HuH-7.5 (cell line): Measurements from ENCODE around the gene RAB3C.

Source experiments
- DNase-seq: peaks from one replicate; pipeline ENCODE4 v3.0.0; 2011; ENCODE audit warnings: low spot score

RAB3C gene

GRCh38 chr5:58773744-58774441, 191.0 kb downstream of the RAB3C start:
- DNase-seq = no peak

DNA sequence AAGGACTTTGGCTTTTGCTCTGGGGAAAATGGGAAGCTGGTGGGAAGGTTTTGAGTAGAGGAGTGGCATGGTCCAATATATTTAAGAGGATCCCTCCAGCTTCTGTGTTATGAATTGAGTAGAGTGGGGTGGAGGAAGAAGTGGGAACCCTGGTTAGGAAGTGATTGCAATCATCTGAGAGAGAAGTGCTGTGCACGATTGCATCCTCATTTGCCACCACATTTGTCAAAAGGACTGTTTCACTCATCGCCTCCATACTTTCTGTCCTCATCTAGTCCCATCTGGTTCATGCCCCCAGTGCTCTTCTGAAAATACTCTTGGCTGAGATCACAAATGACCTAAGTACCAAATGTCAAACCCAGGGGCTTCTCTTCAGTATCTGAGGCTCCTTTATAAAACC, 192.1 kb downstream of the RAB3C start:
- DNase-seq = no peak

- DNase-seq = no peak
These were observed 192.9 kb downstream of the RAB3C start for GRCh38 chr5:58775701-58776262.

GRCh38 chr5:58776559-58776958, 193.7 kb downstream of the RAB3C start:
- DNase-seq = no peak

GRCh38 chr5:58778888-58779287, 196.0 kb downstream of the RAB3C start:
- DNase-seq = no peak

DNA sequence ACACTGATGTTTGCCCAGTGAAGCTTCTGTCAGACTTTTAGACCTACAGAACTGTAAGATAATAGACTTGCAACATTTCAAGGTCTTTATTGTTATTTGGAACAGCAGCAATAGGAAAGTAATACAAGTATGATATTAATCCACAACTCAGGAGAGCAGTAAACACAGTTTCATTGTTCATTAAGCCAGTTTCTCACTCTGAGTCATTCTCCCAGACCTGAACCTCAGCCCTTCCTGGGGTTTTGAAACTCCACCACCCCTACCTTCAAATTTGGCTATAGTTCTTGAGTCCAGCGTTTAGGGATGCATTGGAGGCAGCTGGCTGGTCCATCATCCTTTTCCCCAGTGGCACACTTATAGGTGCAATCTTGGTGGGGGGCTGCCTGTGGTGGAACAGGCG, 203.2 kb downstream of the RAB3C start:
- DNase-seq = no peak

GRCh38 chr5:58786711-58787303, 203.9 kb downstream of the RAB3C start:
- DNase-seq = no peak

- no peak for DNase-seq
These were observed 205.1 kb downstream of the RAB3C start for GRCh38 chr5:58787987-58788386.

GRCh38 chr5:58793888-58794657, 211.2 kb downstream of the RAB3C start:
- no peak for DNase-seq

GRCh38 chr5:58794875-58795274, 212.0 kb downstream of the RAB3C start:
- DNase-seq = no peak

DNA sequence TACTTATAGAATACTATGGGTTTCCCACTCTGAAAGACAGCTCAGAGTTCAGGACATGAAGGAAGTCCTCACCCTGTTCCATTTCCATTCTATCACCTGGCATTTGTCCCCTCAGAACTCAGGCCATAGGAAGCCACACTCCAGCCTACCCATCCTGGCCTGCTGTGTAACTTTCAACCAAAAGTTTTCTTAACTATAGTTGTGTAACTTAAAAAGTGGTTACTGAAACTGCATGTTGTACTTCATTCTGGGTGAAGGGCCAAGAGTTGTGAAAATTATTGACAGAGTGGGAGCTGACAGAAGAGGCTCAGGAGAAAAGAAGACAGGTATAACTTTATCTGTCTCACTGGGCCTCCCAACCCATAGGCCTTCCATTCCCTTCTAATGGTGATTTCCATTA, 212.5 kb downstream of the RAB3C start:
- no peak for DNase-seq

DNA sequence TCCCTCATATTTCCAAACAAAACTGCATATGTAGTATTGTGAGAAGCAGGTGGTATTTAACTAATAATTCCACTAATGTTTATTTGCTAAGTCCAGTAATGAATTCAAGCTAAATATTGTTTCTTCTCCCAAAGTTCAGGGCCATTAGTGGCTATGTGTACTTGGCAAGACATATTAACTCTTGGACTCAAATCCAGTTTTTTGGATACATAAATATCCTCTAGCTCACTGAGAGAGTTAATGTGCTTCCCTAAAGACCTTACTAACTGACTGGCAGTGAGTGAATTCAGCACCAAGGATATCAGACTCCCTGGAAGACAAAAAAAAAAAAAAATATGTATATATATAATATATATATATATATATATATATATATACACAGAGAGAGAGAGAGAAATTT, 214.1 kb downstream of the RAB3C start:
- DNase-seq = no peak

DNA sequence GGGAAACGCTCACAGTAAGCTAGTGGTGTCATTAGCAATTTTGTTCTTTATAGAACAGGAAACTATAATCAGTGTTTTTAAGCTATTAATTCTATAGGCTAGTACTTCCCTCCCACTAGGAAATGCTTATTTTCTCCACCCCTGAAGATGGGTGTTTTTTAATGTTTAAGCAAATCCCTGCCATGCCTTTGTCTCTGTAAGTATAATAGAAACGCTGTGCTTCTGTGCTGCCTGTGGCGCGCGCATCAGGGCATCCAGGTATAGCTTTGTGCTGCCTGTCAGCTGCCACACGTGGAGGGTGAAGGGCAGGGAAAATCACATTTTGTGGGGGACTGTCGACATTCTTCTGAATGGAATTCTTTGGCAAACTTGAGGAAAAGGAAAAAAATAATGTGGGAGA, 217.5 kb downstream of the RAB3C start:
- DNase-seq = no peak

GRCh38 chr5:58800861-58801540, 218.1 kb downstream of the RAB3C start:
- DNase-seq = no peak

DNA sequence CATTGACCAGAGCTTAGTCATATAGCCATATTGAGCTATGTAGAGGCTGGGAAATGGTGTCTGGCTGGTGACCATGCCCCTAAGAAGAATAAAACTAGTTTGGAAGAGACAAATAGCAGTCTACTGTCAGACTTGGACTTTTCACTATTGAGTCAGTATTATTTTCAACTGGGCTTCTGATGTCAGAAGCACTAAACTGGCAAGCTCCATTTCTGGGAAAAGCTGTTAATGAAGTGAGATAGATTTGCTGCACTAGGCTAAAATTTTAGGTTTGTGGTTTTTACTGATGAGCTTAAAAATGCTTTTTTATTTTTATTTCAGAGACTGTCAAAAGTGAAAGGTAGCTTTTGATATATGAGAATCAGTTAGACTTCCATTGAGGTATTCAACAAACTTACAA, 220.2 kb downstream of the RAB3C start:
- DNase-seq = no peak

DNA sequence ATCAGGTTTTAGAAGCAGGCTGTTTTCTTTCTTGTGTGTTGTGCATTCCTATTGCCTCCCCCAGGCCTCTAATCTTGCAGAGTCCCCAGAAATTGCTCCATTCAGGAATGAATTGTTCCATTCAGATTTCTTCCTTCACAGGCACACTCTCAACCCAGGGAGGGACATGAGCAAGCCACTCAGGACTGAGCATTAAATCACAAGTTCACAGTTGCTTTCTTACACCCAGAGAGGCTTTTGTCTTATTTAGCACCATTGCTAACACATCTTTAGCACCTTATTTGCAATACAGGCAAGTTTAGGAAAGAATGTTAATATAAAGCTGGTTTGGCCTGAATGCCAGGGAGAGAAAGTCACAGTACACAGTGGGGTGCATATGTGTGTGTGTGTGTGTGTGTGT, 221.4 kb downstream of the RAB3C start:
- no peak for DNase-seq

- no peak for DNase-seq
These were observed 227.2 kb downstream of the RAB3C start for GRCh38 chr5:58810086-58810485.

- DNase-seq = no peak
These were observed 231.0 kb downstream of the RAB3C start for GRCh38 chr5:58813855-58814254.

- no peak for DNase-seq
These were observed 233.4 kb downstream of the RAB3C start for GRCh38 chr5:58816181-58816731.

DNA sequence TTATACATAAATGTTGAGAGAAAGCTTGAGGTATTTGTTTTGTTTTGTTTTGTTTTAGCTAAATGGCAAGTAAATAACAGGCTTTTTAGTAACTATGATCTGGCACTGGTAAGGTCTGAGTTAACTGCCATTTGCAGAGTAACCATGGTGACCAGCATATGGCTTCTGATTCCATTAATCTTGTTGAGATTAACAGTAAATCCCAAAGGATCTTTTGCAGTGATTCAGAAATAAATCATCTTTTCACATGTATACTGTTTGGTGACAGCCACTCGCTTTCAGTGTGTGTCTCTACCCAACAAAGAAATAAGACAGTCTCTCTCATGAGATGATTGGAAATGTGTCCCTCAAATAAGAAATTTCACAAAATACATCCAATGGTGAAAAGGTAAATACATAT, 235.6 kb downstream of the RAB3C start:
- DNase-seq = no peak

DNA sequence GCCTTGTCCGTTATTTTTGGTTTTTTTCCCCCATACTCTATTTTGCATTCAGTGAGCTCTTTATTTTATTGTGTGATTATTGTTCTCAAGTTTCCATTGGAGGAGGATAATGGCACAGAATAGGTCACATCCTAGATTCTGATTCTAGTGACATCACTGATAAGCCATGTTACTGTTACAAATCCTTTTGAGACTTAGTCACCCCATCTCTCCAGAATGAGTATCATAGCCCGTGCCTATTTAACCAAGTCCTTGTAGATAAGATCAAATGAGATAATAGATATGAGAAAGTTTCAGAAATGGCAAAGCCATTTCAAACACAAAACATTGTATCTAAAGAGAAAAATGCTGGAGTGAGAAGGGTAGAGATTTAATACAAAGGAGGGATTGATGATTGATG, 242.6 kb downstream of the RAB3C start:
- no peak for DNase-seq

GRCh38 chr5:58825899-58826298, 243.0 kb downstream of the RAB3C start:
- DNase-seq = no peak
